HG03354 (cell line): ENCODE results near the gene KLF2.
"Not testable (repeated sequence)": the region's sequence is repeated elsewhere in the genome, so short reads cannot be mapped to it uniquely, and the experiment has no call there.

Experiments used
- ATAC-seq: cut with Tn5 transposase; IDR thresholded peaks from one replicate; pipeline ENCODE4 v1.9.1; 2021; ENCODE audit warnings: mild to moderate bottlenecking; ENCODE audit not compliant: unreplicated experiment, poor library complexity, severe bottlenecking

KLF2 gene

GRCh38 chr19:16305060-16305459 is 19.6 kb upstream of the KLF2 start:
- ATAC-seq = not testable (repeated sequence)

DNA sequence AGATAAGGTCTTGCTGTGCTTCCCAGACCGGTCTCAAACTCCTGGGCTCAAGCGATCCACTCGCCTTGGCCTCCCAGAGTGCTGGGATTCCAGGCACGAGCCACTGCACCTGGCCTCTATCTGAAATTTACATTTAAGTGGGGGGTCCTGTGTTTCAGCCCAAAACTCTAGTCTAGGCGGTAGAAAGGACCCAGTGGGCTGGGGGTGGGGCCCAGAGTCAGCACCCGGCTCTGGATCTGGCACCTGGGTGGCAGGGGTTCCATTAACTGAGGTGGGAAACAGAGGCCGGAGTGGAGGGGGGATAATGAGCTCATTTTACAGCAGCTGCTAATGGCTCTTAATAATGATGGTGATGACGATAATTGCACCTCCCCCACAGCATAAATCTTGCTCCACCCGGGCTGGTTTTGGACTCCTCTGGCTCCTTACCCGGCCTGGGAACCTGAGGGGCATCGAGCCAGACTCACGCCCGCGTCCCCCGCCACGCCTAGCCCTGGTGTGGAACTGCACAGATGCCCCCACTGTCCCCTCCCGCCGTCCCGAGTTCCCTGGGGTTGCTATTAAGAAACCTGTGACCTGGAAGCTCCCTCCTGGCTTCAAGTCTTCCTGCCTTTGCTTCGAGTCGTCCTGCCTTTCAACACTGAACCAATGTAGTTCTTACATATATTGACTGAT is 17.8 kb upstream of the KLF2 start:
- no peak for ATAC-seq

- no peak for ATAC-seq
Measured at GRCh38 chr19:16308081-16308480, 16.5 kb upstream of the KLF2 start.

GRCh38 chr19:16309643-16310042 is 15.0 kb upstream of the KLF2 start:
- ATAC-seq = no peak

GRCh38 chr19:16315825-16316505 is 8.7 kb upstream of the KLF2 start:
- ATAC-seq = no peak

- no peak for ATAC-seq
Measured at GRCh38 chr19:16316506-16316882, 8.1 kb upstream of the KLF2 start.

GRCh38 chr19:16319481-16319880 is 5.1 kb upstream of the KLF2 start:
- ATAC-seq = no peak

DNA sequence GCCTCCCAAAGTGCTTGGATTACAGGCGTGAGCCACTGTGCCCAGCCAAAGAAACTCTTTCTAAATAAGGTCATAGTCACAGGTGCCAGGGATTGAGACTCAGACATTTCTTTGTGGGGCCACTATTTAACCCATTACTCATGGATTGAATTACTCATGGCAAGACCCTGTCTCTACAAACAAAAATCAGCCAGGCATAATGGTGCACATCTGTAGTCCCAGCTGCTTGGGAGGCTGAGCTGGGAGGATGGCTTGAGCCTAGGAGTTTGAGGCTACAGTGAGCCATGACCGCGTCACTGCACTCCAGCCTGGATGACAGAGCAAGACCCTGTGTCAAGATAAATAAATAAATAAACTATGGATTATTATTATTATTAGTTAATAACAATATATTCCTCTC is 3.6 kb upstream of the KLF2 start:
- ATAC-seq = no peak

- peak; percentile 14 for ATAC-seq
Measured at GRCh38 chr19:16325161-16325527, 518 bp downstream of the KLF2 start.

- ATAC-seq = no peak
Measured at GRCh38 chr19:16325641-16326400, 1.2 kb downstream of the KLF2 start.

GRCh38 chr19:16326401-16327168 is 2.0 kb downstream of the KLF2 start:
- no peak for ATAC-seq

GRCh38 chr19:16327169-16327475 is 2.5 kb downstream of the KLF2 start:
- ATAC-seq = no peak

DNA sequence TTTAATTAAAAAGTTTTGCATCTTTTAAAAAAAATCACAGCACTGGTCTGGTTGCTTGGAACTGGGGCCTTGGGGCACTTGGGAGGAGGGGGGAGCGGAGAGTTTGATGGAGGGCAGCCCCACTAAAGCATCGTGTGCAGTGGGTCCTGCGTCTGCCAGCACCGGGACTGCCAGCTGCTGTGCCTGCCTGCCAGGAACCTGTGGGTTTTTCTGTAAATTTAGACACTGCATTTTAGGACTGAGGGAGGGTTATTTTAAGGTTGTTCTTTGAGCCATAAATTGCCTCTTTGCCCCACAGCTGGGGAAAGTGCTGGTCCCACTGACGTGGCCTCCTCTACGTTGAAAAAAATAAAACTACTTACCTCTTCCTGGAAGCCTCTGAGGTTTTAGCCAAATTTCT is 2.9 kb downstream of the KLF2 start:
- no peak for ATAC-seq

DNA sequence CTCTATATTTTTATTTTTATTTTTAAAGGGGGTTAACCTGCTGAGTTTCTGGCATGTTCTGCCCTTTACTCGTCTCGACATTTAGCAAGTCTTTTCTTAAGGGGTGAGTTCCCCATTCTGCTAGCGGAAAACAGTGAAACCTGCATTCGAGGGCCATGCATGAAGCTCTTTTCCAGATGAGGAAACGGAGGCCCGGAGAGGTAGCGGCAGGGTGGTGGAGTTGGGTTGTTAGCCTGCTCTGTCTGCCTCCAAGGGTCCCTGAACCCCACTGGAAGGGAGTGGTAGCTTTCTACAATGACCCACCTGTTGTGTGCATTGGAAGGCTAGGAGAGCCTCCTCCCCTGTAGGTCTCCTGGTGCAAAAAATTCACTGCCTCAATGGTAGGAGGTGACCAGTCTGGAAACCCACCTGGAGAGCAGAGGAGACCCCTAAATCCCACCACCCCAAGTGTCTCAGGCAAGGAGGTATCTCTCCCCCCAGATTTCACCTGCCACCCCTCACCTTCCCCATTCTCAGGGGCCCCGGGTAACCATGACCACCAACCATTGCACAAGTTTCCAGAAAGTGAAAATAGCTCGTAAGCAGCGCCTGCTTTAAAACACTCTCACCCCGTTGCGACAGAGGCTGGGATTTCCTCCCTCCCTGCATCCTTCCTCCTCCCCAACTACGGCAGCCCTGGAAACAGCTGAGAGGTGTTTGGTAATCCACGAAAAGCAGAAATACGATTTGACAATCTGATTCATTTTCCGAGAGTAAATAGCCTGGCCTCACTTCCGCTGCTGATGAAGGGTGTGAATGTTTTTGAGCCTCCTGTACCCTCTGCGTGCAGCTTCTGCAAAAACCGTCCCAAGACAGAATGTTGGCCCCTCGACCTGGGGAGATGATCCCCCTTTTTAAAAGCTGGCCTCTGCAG is 3.5 kb downstream of the KLF2 start:
- ATAC-seq = no peak

GRCh38 chr19:16328824-16329482 is 4.3 kb downstream of the KLF2 start:
- ATAC-seq = no peak

- no peak for ATAC-seq
Measured at GRCh38 chr19:16330368-16330801, 5.8 kb downstream of the KLF2 start.

GRCh38 chr19:16330806-16331690 is 6.4 kb downstream of the KLF2 start:
- no peak for ATAC-seq

DNA sequence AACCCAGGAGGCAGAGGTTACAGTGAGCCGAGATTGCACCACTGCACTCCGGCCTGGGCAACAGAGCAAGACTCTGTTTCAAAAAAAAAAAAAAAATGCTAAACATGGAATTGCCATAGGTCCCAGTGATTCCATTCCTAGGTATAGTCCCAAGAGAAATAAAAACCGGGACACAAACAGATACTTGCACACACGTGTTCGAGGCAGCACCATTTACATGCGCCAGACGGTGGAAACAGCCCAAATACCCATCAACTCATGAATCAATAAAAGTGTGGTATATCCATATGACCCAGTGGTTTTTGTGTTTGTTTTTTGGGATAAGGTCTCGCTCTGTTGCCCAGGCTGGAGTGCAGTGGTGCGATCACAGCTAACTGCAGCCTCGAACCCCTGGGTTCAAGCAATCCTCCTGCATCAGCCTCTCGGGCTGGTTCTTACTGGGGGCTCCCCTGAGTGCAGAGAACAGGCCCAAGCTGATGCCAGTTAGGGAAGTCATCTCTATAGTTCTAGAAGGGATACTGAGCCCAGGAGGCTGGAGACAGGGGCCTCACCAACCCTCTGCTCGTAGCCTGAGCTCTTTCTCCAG is 8.5 kb downstream of the KLF2 start:
- no peak for ATAC-seq
